Limb (tissue), 2 donors: ENCODE results near the gene LPP.
"Not testable (repeated sequence)": the region's sequence is repeated elsewhere in the genome, so short reads cannot be mapped to it uniquely, and the experiment has no call there.

ENCODE experiments used
- DNase-seq, 2 donors: peaks; one replicate each; pipeline ENCODE4 v3.0.0-alpha.2; 2016; ENCODE audit errors: extremely low spot score in 2 of 2

The LPP gene

GRCh38 chr3:188431553-188431952 lies 277.6 kb downstream of the LPP start:
- no peak for DNase-seq

DNA sequence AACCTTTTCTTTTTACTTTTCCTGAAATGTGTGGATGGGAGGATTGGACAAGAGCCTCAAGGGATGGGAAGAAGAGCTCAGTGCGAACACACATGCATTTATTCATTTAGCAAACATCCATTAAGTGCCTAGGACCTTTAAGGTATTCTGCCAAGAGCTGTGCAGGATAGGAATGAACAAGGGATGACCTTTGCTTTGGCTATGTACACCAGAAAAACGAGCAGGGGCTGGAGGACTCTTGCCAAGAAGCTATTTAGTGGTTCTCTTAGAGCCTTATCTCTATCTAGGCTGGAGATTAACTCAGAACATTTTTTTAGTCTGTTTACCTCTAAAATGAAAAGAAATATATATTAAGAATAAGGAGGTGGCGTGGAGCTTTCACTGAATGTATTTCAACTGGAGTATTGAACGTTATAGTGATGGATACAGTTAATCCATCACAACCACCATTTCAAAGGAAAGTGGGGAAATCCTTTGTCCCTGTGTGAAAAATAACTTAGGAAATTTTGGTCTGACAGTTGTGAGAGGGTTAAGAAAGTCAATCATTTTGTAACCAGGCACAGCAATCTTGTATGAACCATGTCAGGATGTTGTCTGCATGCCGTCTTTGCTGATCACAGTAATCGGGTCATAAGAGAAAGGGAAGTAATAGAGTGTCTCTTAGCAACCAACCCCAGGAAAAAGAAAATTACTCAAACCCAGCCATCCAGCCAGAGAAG lies 279.0 kb downstream of the LPP start:
- no peak for DNase-seq

DNA sequence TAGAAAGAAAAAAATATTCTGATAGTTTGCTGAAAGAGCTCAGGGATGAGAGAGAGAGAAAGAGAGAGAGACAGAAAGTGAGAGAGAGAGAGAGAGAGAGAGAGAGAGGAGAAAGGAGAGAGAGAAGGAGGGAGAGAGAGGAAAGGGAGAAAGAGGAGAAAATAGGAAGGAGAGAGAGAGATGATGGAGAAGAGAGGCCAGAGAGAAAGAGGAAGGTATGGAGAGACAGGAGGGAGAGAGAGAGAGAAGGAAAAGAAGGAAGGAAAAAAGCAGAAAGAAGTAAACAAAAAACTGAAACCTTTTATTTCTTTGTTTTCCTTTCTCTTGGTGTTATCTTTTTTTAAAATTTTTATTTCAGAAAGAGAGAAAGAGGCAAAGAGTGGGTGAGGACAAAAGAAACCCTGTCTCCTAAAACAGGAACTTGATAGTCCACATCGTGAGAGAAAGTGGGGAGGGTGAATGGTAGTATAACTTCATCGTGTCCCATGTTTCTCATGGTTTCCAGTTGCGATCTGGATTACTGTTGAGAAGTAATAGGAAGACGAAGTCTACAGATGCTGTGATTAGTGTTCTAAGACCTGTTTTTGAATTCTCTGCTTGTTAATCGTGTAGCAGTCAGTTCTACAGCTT lies 279.7 kb downstream of the LPP start:
- no peak for DNase-seq

DNA sequence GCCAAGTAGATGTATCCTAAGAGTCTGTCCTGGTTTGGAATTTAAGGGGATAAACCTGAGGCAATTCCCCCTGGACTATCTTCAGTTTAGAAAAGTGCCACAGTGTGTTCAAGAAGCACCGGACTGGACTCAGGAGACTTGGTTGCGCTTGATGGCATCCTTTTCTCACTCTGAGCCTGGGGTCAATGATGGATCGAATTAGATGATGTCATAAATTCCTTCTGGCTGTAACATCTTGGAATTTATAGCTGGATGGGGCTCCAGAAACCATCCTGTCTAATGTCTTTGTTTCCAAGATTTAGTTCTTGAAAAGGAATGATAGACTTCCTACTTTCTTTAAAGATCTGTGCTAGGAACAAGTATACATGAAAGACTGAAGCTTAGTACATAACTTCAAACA lies 280.6 kb downstream of the LPP start:
- DNase-seq: no peak

DNA sequence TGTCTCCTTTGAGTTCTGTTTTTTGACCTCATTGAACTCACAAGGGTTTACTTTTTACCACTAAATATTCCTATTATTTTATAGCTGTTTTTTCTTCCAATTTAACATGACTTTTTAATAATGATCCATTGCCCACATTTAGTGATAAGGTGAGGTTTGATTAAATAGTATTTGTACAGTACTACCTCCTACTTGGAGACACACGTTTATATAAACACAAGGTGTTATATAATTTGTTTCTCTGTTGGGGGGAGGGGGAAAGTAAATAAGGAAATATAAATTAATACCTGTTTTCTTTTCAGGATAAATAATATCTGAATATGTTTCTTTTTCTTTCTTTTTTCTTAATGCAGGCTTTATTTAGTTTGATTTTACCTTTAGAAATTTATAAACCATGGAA lies 281.3 kb downstream of the LPP start:
- no peak for DNase-seq

- DNase-seq: no peak
These were observed 284.0 kb downstream of the LPP start for GRCh38 chr3:188437926-188438325.

GRCh38 chr3:188439080-188439479 lies 285.1 kb downstream of the LPP start:
- DNase-seq: no peak

DNA sequence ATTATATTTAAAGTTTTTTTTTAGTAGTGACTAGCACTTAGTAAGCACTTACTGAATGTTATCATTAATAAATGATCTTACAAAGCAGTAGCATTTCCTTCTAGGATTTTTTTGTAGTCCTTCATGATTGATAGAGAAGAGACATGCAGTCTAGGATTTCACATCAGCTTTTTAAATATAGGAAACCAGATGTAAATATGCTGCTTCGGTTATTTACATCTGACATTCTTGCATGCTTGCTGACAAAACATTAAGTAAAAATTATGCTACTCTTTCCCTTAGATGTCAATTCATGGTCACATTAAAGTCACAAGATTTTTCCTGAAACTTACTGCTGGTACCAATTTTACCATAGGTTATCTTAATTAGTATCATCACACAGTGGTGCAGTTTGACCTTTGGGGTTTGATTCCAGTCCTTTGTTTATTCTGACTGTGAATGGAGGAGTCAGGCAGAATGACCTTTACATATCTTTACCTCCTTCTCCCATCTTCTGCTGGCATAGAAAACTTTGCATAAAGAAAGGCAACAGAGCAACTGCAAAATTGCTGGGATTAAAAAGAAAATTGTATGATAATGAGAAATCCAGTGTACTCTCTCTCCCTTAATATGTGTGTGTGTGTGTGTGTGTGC lies 286.5 kb downstream of the LPP start:
- no peak for DNase-seq

GRCh38 chr3:188442430-188442829 lies 288.5 kb downstream of the LPP start:
- DNase-seq: no peak

GRCh38 chr3:188445175-188445574 lies 291.2 kb downstream of the LPP start:
- DNase-seq: not testable (repeated sequence)

DNA sequence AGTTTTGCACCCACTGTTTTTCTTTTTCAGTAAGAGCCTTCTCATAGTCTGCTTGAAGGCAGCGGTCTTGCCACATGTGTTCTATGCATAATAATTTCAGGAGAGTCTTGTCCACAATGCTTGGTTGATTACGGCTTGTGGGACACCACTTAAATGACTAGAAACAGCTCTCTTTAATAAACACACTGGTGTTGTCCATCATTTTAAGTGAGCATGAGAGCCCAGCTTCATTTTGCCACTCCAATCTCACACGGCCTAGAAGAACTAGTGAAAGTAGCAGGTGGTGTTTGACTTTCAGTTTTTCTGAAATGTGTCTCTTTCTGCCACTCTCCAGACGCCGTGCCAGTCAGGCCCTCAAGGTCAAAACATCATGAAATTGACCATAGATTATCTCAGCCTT lies 292.1 kb downstream of the LPP start:
- DNase-seq: no peak

- no peak for DNase-seq
These were observed 292.8 kb downstream of the LPP start for GRCh38 chr3:188446766-188447165.

- no peak for DNase-seq
These were observed 294.9 kb downstream of the LPP start for GRCh38 chr3:188448813-188449212.

DNA sequence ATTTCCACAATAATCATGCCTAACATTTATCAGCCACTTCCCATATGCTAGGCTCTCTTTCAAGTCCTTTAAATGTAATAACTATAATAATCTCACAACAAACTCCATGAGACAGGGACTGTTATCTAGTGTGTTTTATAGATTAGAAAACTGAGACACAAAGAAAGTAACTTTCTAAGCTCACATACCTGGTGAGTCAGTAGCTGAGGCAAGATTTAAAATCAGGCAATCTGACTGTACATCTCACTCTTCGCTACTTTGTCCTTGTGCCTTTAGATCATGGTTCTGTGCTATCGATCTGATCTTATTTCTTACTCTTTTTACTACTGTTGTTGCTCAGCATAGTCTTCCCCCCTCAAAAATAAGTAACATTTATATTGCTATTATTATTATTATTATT lies 295.5 kb downstream of the LPP start:
- no peak for DNase-seq

DNA sequence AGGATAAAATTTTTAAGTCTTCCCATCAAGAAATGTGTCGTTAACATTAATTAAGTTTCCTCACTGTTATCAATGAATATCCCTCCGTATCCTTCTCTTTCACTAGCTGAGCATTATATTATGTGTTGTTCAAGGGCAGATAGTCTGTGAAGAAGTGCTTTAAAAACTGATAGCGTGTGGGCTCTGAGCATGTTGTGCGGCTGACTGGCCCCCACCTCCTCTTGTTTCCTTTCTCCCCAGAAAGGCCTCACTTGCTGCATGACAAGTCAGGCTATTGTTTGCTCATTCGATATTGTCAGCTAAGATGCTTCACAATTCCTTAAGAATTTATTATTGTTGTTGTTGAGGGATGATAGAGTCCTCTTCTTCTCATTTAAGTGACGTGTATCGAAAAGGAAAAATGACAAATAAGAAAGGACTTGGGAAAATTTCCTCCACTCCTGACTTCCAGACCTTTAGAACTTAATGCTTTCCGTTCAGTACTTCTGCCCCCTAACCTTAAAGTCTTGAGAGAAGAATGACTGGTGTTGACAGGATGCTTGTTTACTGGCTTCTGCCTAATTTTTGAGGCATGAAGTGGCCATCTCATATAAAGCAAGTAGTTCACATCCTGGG lies 298.3 kb downstream of the LPP start:
- no peak for DNase-seq

- no peak for DNase-seq
These were observed 299.8 kb downstream of the LPP start for GRCh38 chr3:188453431-188454384.

GRCh38 chr3:188455748-188456147 lies 301.8 kb downstream of the LPP start:
- DNase-seq: no peak

- no peak for DNase-seq
These were observed 304.8 kb downstream of the LPP start for GRCh38 chr3:188458756-188459155.

DNA sequence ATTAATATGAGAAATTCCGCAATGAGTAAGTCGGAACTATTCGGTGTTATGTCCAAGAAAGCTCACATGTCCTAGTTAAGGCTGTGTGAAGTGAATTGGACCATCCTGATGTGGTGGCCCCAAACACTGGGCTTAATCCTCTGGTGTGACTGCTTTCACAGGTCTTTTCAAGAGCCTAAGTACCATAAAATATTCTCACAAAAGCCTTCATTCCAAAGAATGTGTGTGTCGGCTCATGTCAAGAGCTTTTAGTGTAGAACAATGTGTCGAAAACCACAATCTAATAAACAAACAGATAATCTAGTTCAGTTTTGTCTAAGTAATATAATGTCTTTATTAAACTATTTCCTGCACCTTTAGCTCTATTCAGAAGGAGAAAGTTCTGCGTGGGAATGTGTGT lies 311.4 kb downstream of the LPP start:
- DNase-seq: no peak

DNA sequence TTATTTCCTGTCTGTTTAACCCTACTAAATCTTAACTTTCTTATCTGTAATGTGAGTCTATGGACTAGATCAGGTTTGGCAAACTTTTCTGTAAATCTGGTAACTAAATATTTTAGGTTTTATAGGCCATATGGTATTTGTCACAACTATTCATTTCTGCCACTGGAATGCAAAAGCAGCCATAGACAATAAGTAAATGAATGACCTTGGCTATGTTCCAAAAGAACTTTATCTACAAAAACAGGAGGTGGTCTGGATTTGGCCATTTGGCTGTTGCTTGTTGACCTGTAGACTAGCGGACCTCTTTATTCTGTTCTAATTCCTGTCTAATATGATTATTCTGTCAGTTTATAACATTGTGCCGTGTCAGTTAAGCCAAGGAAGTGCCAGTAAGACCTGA lies 314.2 kb downstream of the LPP start:
- no peak for DNase-seq

DNA sequence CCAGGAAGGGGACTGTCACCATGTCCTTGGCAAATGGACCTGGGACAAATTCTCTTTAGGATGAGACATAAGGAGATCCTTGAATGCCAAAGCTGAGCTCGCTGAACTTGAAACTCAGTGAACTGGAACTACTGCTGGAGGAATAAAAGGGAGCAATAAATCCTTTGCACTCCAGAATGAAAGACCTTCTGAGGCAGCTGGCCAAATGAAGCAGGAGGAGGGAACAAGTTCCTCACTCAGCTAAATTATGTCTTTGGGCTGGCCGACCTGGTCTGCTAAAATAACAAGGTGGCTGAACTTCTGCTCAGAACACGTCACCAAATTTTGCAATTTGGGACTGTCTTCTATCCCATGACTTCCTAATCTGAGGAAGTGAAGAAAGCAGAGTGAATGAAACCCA lies 314.7 kb downstream of the LPP start:
- peak in 1 of 2 donors; percentile 27 for DNase-seq
